Stimulated activated CD4-positive, alpha-beta T cell treated with anti-CD3 and anti-CD28 coated beads, Interleukin-15, amount 100 ng/mL, for 48 hours (primary cell): ENCODE measurements around the gene SLC18A2.
"Not testable (repeated sequence)": the region's sequence is repeated elsewhere in the genome, so short reads cannot be mapped to it uniquely, and the experiment has no call there.

Experiments used
- DNase-seq, 2 donors: peaks; one replicate each; pipeline ENCODE4 v3.0.0-alpha.2; 2020; ENCODE audit warnings: low read depth in 2 of 2

The SLC18A2 gene

DNA sequence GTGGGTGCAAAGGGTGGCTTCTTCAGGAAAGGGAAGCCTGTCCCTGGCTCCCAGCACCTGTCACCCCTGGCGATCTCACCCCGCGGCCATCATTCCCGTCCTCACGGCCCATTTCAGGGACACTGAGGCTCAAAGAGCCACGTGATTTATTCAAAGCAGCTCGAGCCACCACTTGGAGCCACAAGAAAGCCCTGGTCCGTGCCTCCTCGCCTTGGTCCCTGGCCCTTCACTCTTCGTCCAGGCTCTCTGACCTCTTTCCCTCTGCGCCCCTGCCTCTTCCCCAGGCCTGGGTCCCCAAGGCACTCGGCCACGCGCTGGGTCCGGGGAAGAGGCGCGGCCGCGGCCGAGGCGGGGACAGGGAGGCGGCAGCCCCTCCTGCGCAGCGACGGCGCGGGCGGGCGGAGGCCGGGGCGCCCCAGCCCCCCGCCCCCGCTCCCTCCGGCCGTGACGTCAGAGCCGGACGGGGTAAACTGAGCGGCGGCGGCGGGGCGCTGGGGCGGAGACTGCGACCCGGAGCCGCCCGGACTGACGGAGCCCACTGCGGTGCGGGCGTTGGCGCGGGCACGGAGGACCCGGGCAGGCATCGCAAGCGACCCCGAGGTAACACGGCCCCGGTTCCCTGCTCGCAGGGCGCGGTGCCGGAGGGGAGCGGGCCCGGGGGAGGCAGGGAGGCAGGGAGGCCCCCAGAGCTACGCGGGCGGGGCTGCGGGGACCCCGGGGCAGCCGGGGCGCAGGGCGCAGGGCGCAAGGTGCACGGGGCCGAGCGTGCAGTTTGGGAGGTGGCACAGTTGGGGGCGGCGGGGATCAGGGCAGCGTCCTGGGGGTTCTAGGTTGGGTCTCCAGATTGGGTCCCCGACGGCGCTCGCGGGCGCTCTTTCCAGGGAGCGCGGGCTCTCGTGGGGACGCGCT, at the start of gene SLC18A2:
TSS of gene SLC18A2 (plus strand) at position 494 of the 909 bp plus-strand sequence. CDS start 580 bp downstream, outside the sequence.
- no peak for DNase-seq

- DNase-seq = no peak
Observed at GRCh38 chr10:117197189-117197588, 43.7 kb upstream of the SLC18A2 start, which contains the start of gene KCNK18. KCNK18 (plus strand) TSS chr10:117197489; CDS start chr10:117197489, 0 bp downstream.

DNA sequence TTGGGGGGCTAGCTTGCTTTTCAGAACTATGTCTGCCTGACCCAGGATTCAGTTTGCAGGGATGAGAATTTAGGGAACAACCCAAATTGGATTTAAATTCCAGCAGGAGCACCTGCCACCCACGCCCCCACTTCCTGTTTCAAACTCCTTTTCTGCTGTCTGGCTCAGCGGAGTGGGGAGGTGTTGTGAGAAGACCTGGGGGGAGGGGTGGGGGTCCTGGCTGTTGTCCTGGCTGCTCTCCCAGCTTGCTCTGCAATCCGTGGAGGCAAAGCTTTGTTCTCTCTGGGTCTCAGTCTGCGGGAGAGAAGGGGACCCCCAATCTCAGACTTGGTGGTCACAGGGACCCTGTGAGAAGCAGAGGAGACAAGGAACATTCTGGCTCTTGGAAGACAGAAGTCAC, 42.8 kb upstream of the SLC18A2 start:
- DNase-seq = no peak

DNA sequence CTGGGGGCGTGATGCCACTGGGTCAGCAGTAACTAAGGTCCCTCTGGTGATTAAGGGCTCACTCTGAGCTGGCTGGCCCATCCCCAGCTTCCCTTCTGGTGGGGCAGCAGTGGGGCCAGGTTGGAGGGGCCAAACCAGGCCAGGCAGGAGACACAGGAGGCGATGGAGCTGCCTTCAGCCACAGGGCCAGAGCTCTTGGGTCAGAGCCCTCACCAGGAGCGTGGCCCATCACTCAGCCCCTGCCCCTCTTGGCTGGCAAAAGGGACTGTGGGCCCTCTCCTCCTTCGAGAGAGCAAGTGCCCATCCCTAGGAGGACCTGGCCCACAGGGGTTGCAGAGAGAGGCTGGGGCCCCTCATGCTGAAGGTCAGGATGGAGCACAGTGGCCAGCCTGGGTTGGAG, 39.1 kb upstream of the SLC18A2 start:
- no peak for DNase-seq

GRCh38 chr10:117204316-117204715, 36.6 kb upstream of the SLC18A2 start:
- DNase-seq = no peak

DNA sequence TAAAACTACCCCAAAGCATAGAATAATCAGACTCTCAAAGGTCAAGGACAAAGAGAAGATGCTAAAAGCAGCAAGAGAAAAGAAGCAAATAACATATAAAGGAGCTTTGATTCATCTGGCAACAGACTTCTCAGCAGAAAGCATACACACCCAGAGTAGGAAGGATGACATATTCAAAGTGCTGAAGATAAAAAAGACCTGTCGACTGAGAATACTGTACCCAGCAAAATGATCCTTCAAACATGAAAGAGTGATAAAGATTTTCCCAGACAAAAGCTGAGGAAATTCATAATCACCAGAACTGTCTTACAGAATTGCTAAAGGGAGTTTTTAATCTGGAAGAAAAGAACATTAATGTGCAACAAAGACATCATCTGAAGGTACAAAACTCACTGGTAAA, 28.7 kb upstream of the SLC18A2 start:
- DNase-seq = no peak

GRCh38 chr10:117214401-117214800, 26.5 kb upstream of the SLC18A2 start:
- no peak for DNase-seq

DNA sequence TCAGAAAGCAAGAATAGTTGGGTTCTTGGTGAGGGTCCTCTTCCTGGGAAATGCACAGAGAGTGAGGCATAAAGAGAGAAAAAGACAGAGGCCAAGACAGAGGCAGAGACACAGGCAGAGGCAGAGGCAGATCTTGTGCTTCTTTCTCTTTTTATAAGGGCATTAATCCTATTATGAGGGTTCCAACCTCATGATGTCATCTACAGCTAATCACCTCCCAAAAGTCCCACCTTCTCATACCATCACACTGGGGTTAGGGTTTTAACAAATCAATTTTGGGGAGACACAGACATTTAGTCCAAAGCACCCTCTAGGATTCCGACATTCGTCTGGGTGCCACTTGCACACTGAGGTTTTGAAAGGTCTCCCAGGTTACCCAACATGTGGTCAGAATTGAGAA, 25.8 kb upstream of the SLC18A2 start:
- no peak for DNase-seq

DNA sequence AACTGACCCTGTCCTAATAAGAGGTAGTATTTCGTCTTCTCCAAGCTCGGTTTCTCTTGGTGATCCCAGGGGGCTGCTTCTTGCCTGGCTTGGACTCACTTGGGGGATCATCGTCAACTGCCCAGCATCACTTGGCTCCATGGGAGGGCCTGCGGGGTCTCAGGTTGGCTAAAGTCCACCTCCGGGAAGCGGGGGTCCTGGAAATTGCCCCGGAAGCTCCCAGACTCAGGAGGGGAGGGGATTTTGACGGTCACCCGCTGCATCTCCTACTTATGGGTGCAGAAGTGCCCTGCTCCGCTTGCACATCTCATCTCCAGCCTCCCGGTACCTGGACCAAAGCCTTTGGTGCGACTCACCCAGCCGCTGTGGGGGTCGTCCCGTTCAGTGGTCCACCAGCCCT, 24.9 kb upstream of the SLC18A2 start:
- DNase-seq = no peak

- DNase-seq = peak; percentile 33 to 47
Observed at GRCh38 chr10:117216611-117217195, 24.2 kb upstream of the SLC18A2 start.

DNA sequence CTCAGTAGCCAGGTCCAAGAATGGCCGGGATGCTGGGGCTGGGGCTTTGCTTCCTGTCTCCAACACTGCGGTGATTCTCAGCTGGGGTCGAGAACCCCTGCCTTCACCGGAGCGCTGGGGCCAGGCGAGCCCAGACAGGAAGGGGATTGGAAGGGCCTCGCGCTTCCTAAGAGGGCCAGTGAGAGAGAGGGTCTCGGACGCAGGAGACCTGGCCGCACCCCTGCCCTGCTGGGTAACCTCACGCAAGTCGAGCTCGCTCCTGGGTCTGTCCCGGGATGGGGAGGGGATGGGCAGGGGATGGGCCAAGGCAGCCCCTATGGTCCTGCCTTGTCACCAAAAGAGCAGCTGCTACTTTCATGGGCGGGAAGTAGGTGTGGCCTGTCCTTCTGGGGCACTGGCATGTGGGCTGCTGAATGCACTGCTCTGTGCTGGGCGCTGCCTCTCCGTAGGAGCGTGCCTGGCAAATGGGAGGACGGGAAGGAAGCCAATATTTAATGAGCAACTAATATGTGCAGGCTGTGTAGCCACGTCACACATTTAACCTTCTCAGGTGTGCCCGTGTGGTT, 23.6 kb upstream of the SLC18A2 start:
- no peak for DNase-seq

- DNase-seq = no peak
Observed at GRCh38 chr10:117218654-117219053, 22.3 kb upstream of the SLC18A2 start.

- DNase-seq = no peak
Observed at GRCh38 chr10:117221156-117221711, 19.7 kb upstream of the SLC18A2 start.

DNA sequence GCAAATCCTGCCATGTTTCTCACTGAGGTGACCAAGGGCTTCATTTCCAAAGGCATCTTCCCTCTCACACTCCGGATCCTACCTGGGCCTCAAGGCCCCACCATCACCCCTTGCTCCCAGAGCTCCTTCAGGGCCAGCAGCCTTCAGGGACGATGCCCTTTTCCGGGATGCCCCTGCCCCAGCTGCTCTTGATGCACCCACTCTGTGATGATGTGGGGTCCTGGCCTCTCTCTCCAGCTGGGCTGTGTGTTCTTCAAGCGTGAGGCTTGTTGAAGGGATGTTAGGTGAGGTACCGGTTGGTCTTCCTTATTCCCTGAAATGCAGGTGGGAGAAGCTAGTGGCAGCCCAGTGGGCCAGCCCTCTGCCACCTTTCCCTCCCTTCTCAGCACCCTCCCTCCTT, 18.4 kb upstream of the SLC18A2 start:
- no peak for DNase-seq

GRCh38 chr10:117222976-117223692, 17.8 kb upstream of the SLC18A2 start:
- no peak for DNase-seq

DNA sequence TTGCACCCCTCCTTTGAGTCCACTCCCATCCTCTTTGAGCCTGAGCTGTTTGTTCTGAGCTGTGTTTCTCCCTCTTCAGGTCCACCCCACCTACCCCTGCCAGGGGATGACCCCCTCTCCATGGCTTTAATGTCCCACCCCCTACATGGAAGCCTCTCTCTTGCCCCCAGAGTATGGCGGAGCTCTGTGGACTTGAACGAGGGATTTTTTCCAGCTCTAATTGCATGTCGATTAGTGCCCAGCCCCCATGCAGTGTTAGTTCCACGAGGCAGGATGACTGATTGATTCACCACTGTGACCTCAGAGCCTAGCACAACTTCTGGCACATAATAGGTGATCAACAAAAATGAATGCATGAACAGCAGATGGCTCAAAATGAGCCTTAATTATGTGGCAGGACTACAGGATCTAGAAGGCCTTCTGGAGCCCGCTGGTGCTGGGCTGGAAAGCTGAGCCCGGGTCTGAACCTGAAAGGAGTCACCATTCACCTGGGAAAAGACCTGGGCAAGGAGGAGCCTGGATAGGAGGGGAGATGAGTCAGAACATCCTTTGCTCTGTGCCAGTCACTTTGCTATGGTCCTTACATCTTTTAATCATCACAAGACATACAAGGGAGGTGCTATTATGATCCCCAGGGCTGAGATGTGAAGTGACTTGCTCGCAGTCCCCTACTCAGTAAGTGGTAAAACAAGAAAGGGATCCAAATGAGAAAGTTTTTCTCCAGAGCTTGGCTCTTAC, 17.1 kb upstream of the SLC18A2 start:
- no peak for DNase-seq

- DNase-seq = no peak
Observed at GRCh38 chr10:117224881-117225280, 16.0 kb upstream of the SLC18A2 start.

GRCh38 chr10:117226813-117227451, 14.0 kb upstream of the SLC18A2 start:
- no peak for DNase-seq

DNA sequence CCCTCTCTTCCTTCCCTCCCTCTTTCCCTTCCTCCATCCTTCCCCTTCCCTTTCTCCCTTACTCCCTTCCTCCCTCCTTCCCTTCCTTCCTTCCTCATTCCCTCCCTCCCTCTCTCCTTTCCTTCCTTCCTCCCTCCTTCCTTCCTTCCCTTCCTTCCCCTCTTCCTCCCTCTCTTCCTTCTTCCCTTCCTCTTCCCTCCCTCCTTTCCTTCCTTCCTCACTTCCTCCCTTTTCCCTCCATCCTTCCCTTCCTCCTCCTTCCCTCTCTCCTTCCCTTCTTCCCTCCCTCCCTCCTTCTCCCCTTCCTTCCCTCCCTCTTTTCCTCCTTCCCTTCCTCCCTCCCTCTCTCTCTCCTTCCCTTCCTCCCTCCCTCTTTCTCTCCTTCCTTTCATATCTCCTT, 12.7 kb upstream of the SLC18A2 start:
- DNase-seq = no peak

- DNase-seq = not testable (repeated sequence)
Observed at GRCh38 chr10:117230107-117230506, 10.8 kb upstream of the SLC18A2 start.
